HCT116 (cell line): ENCODE measurements around the gene TMEM86B. TPM values are rescaled to one million over a fixed set of nuclear protein-coding genes. Genes with fewer than 3 reads are reported as not detected.

ENCODE experiments used
- ATAC-seq: fragments of 200-7000 bp; cut with Tn5 transposase; 2 replicates; pipeline ENCODE4 v1.9.1; 2020; ENCODE audit warnings: mild to moderate bottlenecking, moderate library complexity
- BruUV-seq: library from RNA; stranded (reverse); fragments of 400-500 nt; replicated peaks from 2 replicates; lab custom pipeline; 2021; lab: Mats Ljungman, UMichigan
- CTCF ChIA-PET: fragments of 300-600 bp; sonication (Branson Sonifier 250); formaldehyde crosslinking; loops from one replicate; lab custom pipeline; 2021; ENCODE audit warnings: antibody characterized with exemption; lab: Charles Lee
- POLR2A ChIA-PET: fragments of 300-600, 350-600 bp; sonication (Branson Sonifier 250); formaldehyde crosslinking; loops from one replicate; lab custom pipeline; 2021; ENCODE audit warnings: antibody characterized with exemption; lab: Charles Lee
- RAD21 ChIA-PET, 2 experiments: fragments of 300-600 bp; sonication (Branson Sonifier 250); formaldehyde crosslinking; loops; one replicate each; lab custom pipeline; 2023; ENCODE audit warnings: low total read pairs in 2 of 2; ENCODE audit not compliant: uncharacterized antibody in 2 of 2, unreplicated experiment in 2 of 2, low non-redundant PET in 1 of 2; lab: Charles Lee
- DNase-seq: peaks from one replicate; pipeline ENCODE4 v3.0.0-alpha.2; 2010; ENCODE audit warnings: low read depth, low spot score
- H2AFZ ChIP-seq: fragments of 200-600 bp; shearing (Covaris generic), sonication (generic); 2 replicates; pipeline ENCODE4 v1.6.1; 2017; ENCODE audit warnings: low read depth, mixed run types, mixed read lengths, antibody characterized with exemption, low read length; ENCODE audit not compliant: poor library complexity, severe bottlenecking
- H3K27ac ChIP-seq: 2 replicates; pipeline ENCODE4 v1.5.1; 2012; ENCODE audit warnings: low read depth, low read length
- H3K27me3 ChIP-seq: fragments of 200-600 bp; sonication (generic); 2 replicates; pipeline ENCODE4 v1.6.1; 2016; ENCODE audit warnings: mixed run types, low read length, mixed read lengths; ENCODE audit not compliant: insufficient read depth
- H3K36me3 ChIP-seq, 2 experiments: fragments of 200-500 bp in 1 of 2; fragments of 200-600 bp in 1 of 2; sonication (Bioruptor generic) in 1 of 2; sonication (generic) in 1 of 2; 2 replicates each; pipeline versions ENCODE4 v1.5.1 to v1.6.1; 2014 to 2016; ENCODE audit warnings: low read length in 2 of 2, inconsistent platforms in 1 of 2, mixed read lengths in 1 of 2, mixed run types in 1 of 2; ENCODE audit not compliant: insufficient read depth in 2 of 2, control insufficient read depth in 1 of 2
- H3K4me1 ChIP-seq, 2 experiments: fragments of 200-600 bp in 1 of 2; sonication (generic) in 1 of 2; 2 replicates each; pipeline versions ENCODE4 v1.5.1 to v1.6.1; 2012 to 2017; ENCODE audit warnings: low read length in 2 of 2, inconsistent platforms in 1 of 2, mild to moderate bottlenecking in 1 of 2, mixed read lengths in 1 of 2, mixed run types in 1 of 2, moderate library complexity in 1 of 2; ENCODE audit not compliant: insufficient read depth in 2 of 2, control insufficient read depth in 1 of 2
- H3K4me2 ChIP-seq: fragments of 200-600 bp; sonication (generic); 2 replicates; pipeline ENCODE4 v1.6.1; 2017; ENCODE audit warnings: mixed run types, low read length, mixed read lengths
- H3K4me3 ChIP-seq, 2 experiments: fragments of 200-600 bp in 1 of 2; sonication (generic) in 1 of 2; replicated peaks in 1 of 2; 2 replicates each; pipeline ENCODE4 v1.5.1; 2011 to 2016; ENCODE audit warnings: low read length in 2 of 2, control low read depth in 1 of 2, low read depth in 1 of 2, mild to moderate bottlenecking in 1 of 2, mixed read lengths in 1 of 2, mixed run types in 1 of 2
- H3K79me2 ChIP-seq: fragments of 200-600 bp; sonication (generic); 2 replicates; pipeline ENCODE4 v1.6.1; 2017; ENCODE audit warnings: mild to moderate bottlenecking, mixed run types, low read length, moderate library complexity, mixed read lengths; ENCODE audit not compliant: insufficient read depth
- H3K9ac ChIP-seq: fragments of 200-600 bp; sonication (generic); 2 replicates; pipeline ENCODE4 v1.6.1; 2016; ENCODE audit warnings: low read length, mixed read lengths
- H3K9me2 ChIP-seq: fragments of 200-600 bp; sonication (generic), shearing (Covaris generic); 2 replicates; pipeline ENCODE4 v1.6.1; 2017; ENCODE audit warnings: mixed run types, mild to moderate bottlenecking, moderate library complexity; ENCODE audit not compliant: insufficient read depth
- H3K9me3 ChIP-seq, 2 experiments: fragments of 200-500 bp in 1 of 2; fragments of 200-600 bp in 1 of 2; sonication (Bioruptor generic) in 1 of 2; sonication (generic) in 1 of 2; 2 replicates each; pipeline ENCODE4 v1.6.1; 2014 to 2017; ENCODE audit warnings: low read length in 2 of 2, mixed read lengths in 2 of 2, inconsistent platforms in 1 of 2, low read depth in 1 of 2, mild to moderate bottlenecking in 1 of 2, mixed run types in 1 of 2, moderate library complexity in 1 of 2; ENCODE audit not compliant: control insufficient read depth in 1 of 2, insufficient read depth in 1 of 2
- H4K20me1 ChIP-seq: fragments of 200-600 bp; sonication (generic), shearing (Covaris generic); 2 replicates; pipeline ENCODE4 v1.6.1; 2017; ENCODE audit warnings: mixed run types, mild to moderate bottlenecking, moderate library complexity; ENCODE audit not compliant: insufficient read depth
- ATF3 ChIP-seq: IDR thresholded peaks from 2 replicates; pipeline ENCODE4 v1.6.1; 2012
- CBX3 ChIP-seq: IDR thresholded peaks from 2 replicates; pipeline ENCODE4 v1.6.1; 2012; ENCODE audit warnings: low read depth
- CEBPB ChIP-seq: IDR thresholded peaks from 2 replicates; pipeline ENCODE4 v1.6.1; 2012; ENCODE audit warnings: low read depth
- CTCF ChIP-seq, 3 experiments: fragments of 200-600 bp in 1 of 3; sonication (generic) in 1 of 3; IDR thresholded peaks in 2 of 3; conservative IDR thresholded peaks in 1 of 3; 2 replicates each; pipeline ENCODE4 v1.5.1; 2012 to 2017; ENCODE audit warnings: low read depth in 2 of 3, low read length in 2 of 3, antibody characterized with exemption in 1 of 3, borderline replicate concordance in 1 of 3, control low read depth in 1 of 3, mild to moderate bottlenecking in 1 of 3, mixed read lengths in 1 of 3, mixed run types in 1 of 3, moderate library complexity in 1 of 3; ENCODE audit not compliant: insufficient read depth in 1 of 3
- EGR1 ChIP-seq: IDR thresholded peaks from 2 replicates; pipeline ENCODE4 v1.6.1; 2012; ENCODE audit warnings: low read depth
- ELF1 ChIP-seq: IDR thresholded peaks from 2 replicates; pipeline ENCODE4 v1.6.1; 2012; ENCODE audit warnings: low read depth, borderline replicate concordance
- EZH2 ChIP-seq: fragments of 200-600 bp; sonication (generic); IDR thresholded peaks from 2 replicates; pipeline ENCODE4 v1.6.1; 2017; ENCODE audit warnings: antibody characterized with exemption, mixed run types
- EZH2phosphoT487 ChIP-seq: fragments of 200-600 bp; IDR thresholded peaks from 2 replicates; pipeline ENCODE4 v1.6.1; 2018; ENCODE audit warnings: antibody characterized with exemption, borderline replicate concordance
- JUND ChIP-seq: IDR thresholded peaks from 2 replicates; pipeline ENCODE4 v1.6.1; 2012
- POLR2A ChIP-seq: IDR thresholded peaks from 2 replicates; pipeline ENCODE4 v1.7.0; 2011; ENCODE audit warnings: borderline replicate concordance; ENCODE audit not compliant: insufficient read depth, insufficient read length; ENCODE audit errors: extremely low read depth
- POLR2AphosphoS5 ChIP-seq: IDR thresholded peaks from 2 replicates; pipeline ENCODE4 v1.6.1; 2011; ENCODE audit warnings: mild to moderate bottlenecking, low read depth, low read length, moderate library complexity
- RAD21 ChIP-seq: IDR thresholded peaks from 2 replicates; pipeline ENCODE4 v1.6.1; 2012; ENCODE audit warnings: low read depth, mild to moderate bottlenecking
- REST ChIP-seq: IDR thresholded peaks from 2 replicates; pipeline ENCODE4 v1.6.1; 2012; ENCODE audit warnings: low read depth
- SP1 ChIP-seq: IDR thresholded peaks from 2 replicates; pipeline ENCODE4 v1.6.1; 2012; ENCODE audit warnings: low read depth
- SRF ChIP-seq: IDR thresholded peaks from 2 replicates; pipeline ENCODE4 v1.6.1; 2012; ENCODE audit warnings: low read depth
- TCF7L2 ChIP-seq: IDR thresholded peaks from 2 replicates; pipeline ENCODE4 v1.7.0; 2011; ENCODE audit warnings: borderline replicate concordance, inconsistent platforms; ENCODE audit not compliant: insufficient read depth, insufficient read length; ENCODE audit errors: extremely low read depth
- ZBTB33 ChIP-seq: IDR thresholded peaks from 2 replicates; pipeline ENCODE4 v1.6.1; 2011; ENCODE audit warnings: mild to moderate bottlenecking, low read length, moderate library complexity; ENCODE audit not compliant: insufficient replicate concordance; ENCODE audit errors: extremely low read depth
- ZFX ChIP-seq: fragments of 450-650 bp; IDR thresholded peaks from 2 replicates; pipeline ENCODE4 v1.6.1; 2017
- ZNF274 ChIP-seq: fragments of 200-500 bp; sonication (Bioruptor generic); IDR thresholded peaks from 2 replicates; pipeline ENCODE4 v1.6.1; 2014; ENCODE audit warnings: mild to moderate bottlenecking, low read depth, low read length, inconsistent platforms
- intact Hi-C: fragments of 100-400 bp; cut with micrococcal nuclease; formaldehyde crosslinking; loops from 2 replicates; pipeline ENCODE4 v1.10.0; 2022
- total RNA-seq: library from RNA; stranded (reverse); gene quantifications from one replicate; pipeline ENCODE4 v1.2.1, GENCODE V29; 2021; ENCODE audit not compliant: unreplicated experiment

The TMEM86B gene
- total RNA-seq, 1 experiment from 2014 or later: 10.6 TPM

- Histone ChIP-seq H4K20me1 (no peaks in the 10 kb centered on the region), H3K9ac (no peak overlapping the region), H3K4me1 (no peaks in the 10 kb centered on the region), H2AFZ (no peak overlapping the region), H3K27ac (peak overlapping the region; percentile 22; the same call in 1 of the 2 replicates), H3K36me3 (peaks cover 25 to 29% of the 10 kb centered on the region in 2 experiments), H3K9me3 (no peaks in the 10 kb centered on the region), H3K4me3 (no peak overlapping the region), H3K9me2 (no peaks in the 10 kb centered on the region), H3K4me2 (no peak overlapping the region), H3K27me3 (no peaks in the 10 kb centered on the region), H3K79me2 (peaks cover 61% of the 10 kb centered on the region)
- DNase-seq (no peak), ATAC-seq (no peak)
- intact Hi-C loops: no loop called here
- ChIA-PET CTCF (no interaction called here), POLR2A (no interaction called here), RAD21 (no interaction called here)
- no TSS peak for BruUV-seq
- TF ChIP-seq ELF1 (no peak), TCF7L2 (no peak), POLR2A (no peak), JUND (no peak), SRF (no peak), CEBPB (no peak), POLR2AphosphoS5 (no peak), ZFX (no peak), EGR1 (no peak), SP1 (no peak), EZH2phosphoT487 (no peak), ZNF274 (no peak), CTCF (IDR thresholded peaks at IDR 0.05 in 2 of 3, conservative IDR thresholded peaks at IDR 0.05 in 1 of 3; ENCODE audit: borderline replicate concordance in 1 of 3, insufficient read depth in 1 of 3, low read depth in 2 of 3, low read length in 2 of 3) (no peak), REST (no peak), EZH2 (no peak), RAD21 (no peak), ZBTB33 (no peak), CBX3 (no peak), ATF3 (no peak)
These were observed 18.2 kb upstream of the TMEM86B start for GRCh38 chr19:55246462-55247451.
